B cell (primary cell): ENCODE results near the gene WDR36.

Source experiments
- CTCF ChIP-seq: fragments of 200-600 bp; IDR thresholded peaks from one replicate; pipeline ENCODE4 v1.8.0; 2022; ENCODE audit warnings: antibody characterized with exemption, mild to moderate bottlenecking
- EZH2 ChIP-seq: IDR thresholded peaks from 2 replicates; pipeline ENCODE4 v1.6.1; 2012; ENCODE audit warnings: borderline replicate concordance, low read depth, mild to moderate bottlenecking, moderate library complexity, low read length; ENCODE audit not compliant: insufficient read depth, poor library complexity, severe bottlenecking

GRCh38 chr5:111143910-111144309, 51.8 kb downstream of the WDR36 start:
- no peak for TF ChIP-seq CTCF
- TF ChIP-seq EZH2: no peak
